Dendritic cell treated with granulocyte-macrophage colony-stimulating factor and Interleukin-4, amounts not matched to agents 40 ng/mL and 50 ng/mL, for 4 days (primary cell): ENCODE measurements around the gene LRRC8A.
"Not testable (repeated sequence)": the region's sequence is repeated elsewhere in the genome, so short reads cannot be mapped to it uniquely, and the experiment has no call there.

Experiments used
- H3K27ac Mint-ChIP-seq: one replicate; pipeline ENCODE4 v1.8.0; 2022; ENCODE audit warnings: mild to moderate bottlenecking, mixed read lengths
- H3K27me3 Mint-ChIP-seq: one replicate; pipeline ENCODE4 v1.8.0; 2022; ENCODE audit warnings: mild to moderate bottlenecking, mixed read lengths
- H3K36me3 Mint-ChIP-seq: one replicate; pipeline ENCODE4 v1.8.0; 2022; ENCODE audit warnings: low read depth, mixed read lengths
- H3K4me1 Mint-ChIP-seq: one replicate; pipeline ENCODE4 v1.8.0; 2022; ENCODE audit warnings: low read depth, mixed read lengths
- H3K4me3 Mint-ChIP-seq: one replicate; pipeline ENCODE4 v1.8.0; 2022; ENCODE audit warnings: mild to moderate bottlenecking, moderate library complexity, mixed read lengths
- H3K9me3 Mint-ChIP-seq: one replicate; pipeline ENCODE4 v1.8.0; 2022; ENCODE audit warnings: mixed read lengths
- intact Hi-C: fragments of 100-400 bp; cut with micrococcal nuclease; formaldehyde crosslinking; loops from one replicate; pipeline ENCODE4 v1.15.0; 2022

Gene LRRC8A

GRCh38 chr9:128851779-128852600 lies 29.9 kb upstream of the LRRC8A start:
- intact Hi-C loops, H3K27ac Mint-ChIP-seq, H3K27me3 Mint-ChIP-seq, H3K4me1 Mint-ChIP-seq, H3K4me3 Mint-ChIP-seq, H3K36me3 Mint-ChIP-seq: not testable (repeated sequence)
- H3K9me3 Mint-ChIP-seq, result peaks cover 17% of the 10 kb centered on the region

DNA sequence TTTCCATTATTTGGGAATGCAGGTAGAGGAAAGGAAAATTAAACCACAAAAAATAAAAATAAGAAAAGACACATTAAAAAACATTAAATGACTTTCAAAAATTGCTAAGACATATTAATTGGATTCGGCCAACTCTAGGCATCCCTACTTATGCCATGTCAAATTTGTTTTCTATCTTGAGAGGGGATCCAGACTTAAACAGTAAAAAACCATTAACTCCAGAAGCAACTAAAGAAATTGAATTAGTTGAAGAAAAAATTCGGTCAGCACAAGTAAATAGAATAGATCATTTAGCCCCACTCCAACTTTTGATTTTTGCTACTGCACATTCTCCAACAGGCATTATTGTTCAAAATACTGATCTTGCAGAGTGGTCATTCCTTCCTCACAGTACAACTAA lies 29.3 kb upstream of the LRRC8A start:
- H3K4me3 Mint-ChIP-seq, H3K36me3 Mint-ChIP-seq, H3K4me1 Mint-ChIP-seq, H3K27ac Mint-ChIP-seq, H3K27me3 Mint-ChIP-seq, intact Hi-C loops: not testable (repeated sequence)
- H3K9me3 Mint-ChIP-seq, result peaks cover 17% of the 10 kb centered on the region

GRCh38 chr9:128854454-128854853 lies 27.5 kb upstream of the LRRC8A start:
- intact Hi-C loops, H3K27ac Mint-ChIP-seq, H3K36me3 Mint-ChIP-seq, H3K27me3 Mint-ChIP-seq, H3K4me3 Mint-ChIP-seq, H3K4me1 Mint-ChIP-seq: not testable (repeated sequence)
- peaks cover 17% of the 10 kb centered on the region for H3K9me3 Mint-ChIP-seq

DNA sequence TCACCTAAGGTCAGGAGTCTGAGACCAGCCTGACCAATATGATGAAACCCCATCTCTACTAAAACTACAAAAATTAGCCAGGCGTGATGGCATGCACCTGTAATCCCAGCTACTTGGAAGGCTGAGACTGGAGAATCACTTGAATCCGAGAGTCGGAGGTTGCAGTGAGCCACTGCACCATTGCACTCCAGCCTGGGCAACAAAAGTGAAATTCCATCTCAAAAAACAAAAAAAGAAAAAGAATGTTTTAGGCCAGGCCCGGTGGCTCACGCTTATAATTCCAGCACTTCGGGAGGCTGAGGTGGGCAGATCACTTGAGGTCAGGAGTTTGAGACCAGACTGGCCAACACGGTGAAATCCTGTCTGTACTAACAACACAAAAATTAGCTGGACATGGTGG lies 23.5 kb upstream of the LRRC8A start:
- intact Hi-C loops, H3K36me3 Mint-ChIP-seq, H3K27ac Mint-ChIP-seq, H3K4me3 Mint-ChIP-seq, H3K9me3 Mint-ChIP-seq, H3K27me3 Mint-ChIP-seq: not testable (repeated sequence)
- peaks cover 19% of the 10 kb centered on the region for H3K4me1 Mint-ChIP-seq

DNA sequence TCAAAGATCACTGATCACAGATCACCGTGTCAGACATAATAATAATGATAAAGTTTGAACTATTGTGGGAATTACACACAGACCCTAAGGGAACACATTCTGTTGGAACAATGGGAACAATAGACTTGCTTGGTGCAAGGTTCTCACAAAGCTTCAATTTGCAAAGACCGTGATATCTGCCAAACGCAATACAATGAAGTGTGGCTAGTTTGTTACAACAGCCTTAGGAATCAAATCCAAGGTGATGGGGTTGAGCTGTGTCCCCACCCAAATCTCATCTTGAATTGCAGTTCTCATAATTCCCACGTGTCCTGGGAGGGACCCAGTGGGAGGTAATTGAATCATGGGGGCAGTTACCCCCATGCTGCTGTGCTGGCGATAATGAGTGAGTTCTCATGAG lies 21.0 kb upstream of the LRRC8A start:
- H3K4me3 Mint-ChIP-seq, result no peak overlapping the region
- no peaks in the 10 kb centered on the region for H3K27me3 Mint-ChIP-seq
- H3K9me3 Mint-ChIP-seq, result no peaks in the 10 kb centered on the region
- peaks cover 24% of the 10 kb centered on the region for H3K4me1 Mint-ChIP-seq
- H3K27ac Mint-ChIP-seq, result peak overlapping the region; percentile 72
- intact Hi-C loops, result no loop called here
- H3K36me3 Mint-ChIP-seq, result no peaks in the 10 kb centered on the region

- intact Hi-C loops, result no loop called here
- no peaks in the 10 kb centered on the region for H3K36me3 Mint-ChIP-seq
- H3K4me3 Mint-ChIP-seq, result no peak overlapping the region
- H3K27me3 Mint-ChIP-seq, result no peaks in the 10 kb centered on the region
- peaks cover 24% of the 10 kb centered on the region for H3K4me1 Mint-ChIP-seq
- H3K9me3 Mint-ChIP-seq, result no peaks in the 10 kb centered on the region
- peak overlapping the region; percentile 72 for H3K27ac Mint-ChIP-seq
Observed at GRCh38 chr9:128861501-128861900, 20.4 kb upstream of the LRRC8A start.

DNA sequence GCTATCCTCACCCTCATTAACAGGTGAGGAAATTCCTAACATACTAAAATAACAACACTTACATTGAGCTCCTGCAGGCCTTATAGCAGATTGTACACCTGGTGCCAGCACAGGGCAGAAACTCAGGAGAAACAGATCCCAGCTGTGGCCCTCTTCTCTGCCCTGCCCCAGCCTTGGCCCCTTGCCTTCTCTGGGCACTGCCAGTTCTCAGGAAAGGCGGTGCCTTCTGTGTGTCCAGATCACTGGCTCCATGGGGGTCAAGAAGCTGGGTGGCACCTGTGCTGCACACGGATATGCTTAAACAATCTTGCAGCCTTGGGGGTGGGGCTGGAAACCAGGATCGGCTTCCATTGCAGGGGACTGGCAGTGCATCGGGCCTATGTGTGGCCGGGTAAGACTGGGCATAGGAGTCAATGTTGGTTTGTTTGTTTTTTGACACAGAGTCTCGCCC lies 19.5 kb upstream of the LRRC8A start:
- H3K4me1 Mint-ChIP-seq, result peaks cover 24% of the 10 kb centered on the region
- H3K27me3 Mint-ChIP-seq, result no peaks in the 10 kb centered on the region
- intact Hi-C loops, result no loop called here
- H3K9me3 Mint-ChIP-seq, result no peaks in the 10 kb centered on the region
- H3K4me3 Mint-ChIP-seq, result no peak overlapping the region
- H3K27ac Mint-ChIP-seq, result peak overlapping the region; percentile 72
- no peaks in the 10 kb centered on the region for H3K36me3 Mint-ChIP-seq

GRCh38 chr9:128863647-128864046 lies 18.3 kb upstream of the LRRC8A start:
- H3K27me3 Mint-ChIP-seq, result no peaks in the 10 kb centered on the region
- intact Hi-C loops, result loop anchor here (1.0 kb wide), 1 partner anchor 65 kb away; no protein-coding TSS in a partner anchor
- H3K27ac Mint-ChIP-seq, result no peak overlapping the region
- H3K4me1 Mint-ChIP-seq, result peaks cover 24% of the 10 kb centered on the region
- no peaks in the 10 kb centered on the region for H3K9me3 Mint-ChIP-seq
- no peaks in the 10 kb centered on the region for H3K36me3 Mint-ChIP-seq
- no peak overlapping the region for H3K4me3 Mint-ChIP-seq

DNA sequence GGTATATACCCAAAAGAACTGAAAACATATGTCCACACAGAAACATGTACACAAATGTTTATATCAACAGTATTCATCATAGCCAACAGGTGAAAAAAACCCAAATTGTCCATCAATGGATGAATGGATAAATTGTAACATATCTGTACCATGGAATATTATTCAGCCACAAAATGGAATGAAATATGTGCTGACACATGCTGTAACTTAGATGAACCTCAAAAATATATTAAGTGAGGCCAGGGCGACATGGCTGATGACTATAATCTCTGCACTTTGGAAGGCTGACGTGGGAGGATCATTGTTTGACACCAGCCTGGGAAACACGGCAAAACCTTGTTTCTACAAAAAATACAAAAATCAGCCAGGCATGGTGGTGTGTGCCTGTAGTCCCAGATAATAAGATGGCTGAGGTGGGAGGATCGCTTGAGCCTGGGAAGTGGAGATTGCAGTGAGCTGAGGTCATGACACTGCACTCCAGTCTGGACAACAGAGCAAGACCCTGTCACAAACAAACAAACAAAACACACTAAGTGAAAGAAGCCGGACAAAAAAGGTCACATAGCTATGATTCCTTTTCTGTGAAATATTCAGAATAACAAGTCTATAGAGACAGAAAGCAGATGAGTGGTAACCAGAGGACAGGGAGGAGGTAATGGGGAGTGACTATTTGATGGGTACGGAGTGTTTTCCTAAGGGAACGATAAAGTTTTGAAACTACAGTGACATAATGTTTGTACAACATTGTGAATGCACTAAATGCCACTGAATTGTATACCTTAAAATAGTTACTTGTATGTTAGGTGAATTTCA lies 11.6 kb upstream of the LRRC8A start:
- H3K27me3 Mint-ChIP-seq, result no peaks in the 10 kb centered on the region
- intact Hi-C loops, result no loop called here
- H3K36me3 Mint-ChIP-seq, result peaks cover 6% of the 10 kb centered on the region
- peaks cover 11% of the 10 kb centered on the region for H3K4me1 Mint-ChIP-seq
- H3K9me3 Mint-ChIP-seq, result no peaks in the 10 kb centered on the region
- no peak overlapping the region for H3K27ac Mint-ChIP-seq
- H3K4me3 Mint-ChIP-seq, result no peak overlapping the region

GRCh38 chr9:128870941-128871265 lies 11.0 kb upstream of the LRRC8A start:
- H3K9me3 Mint-ChIP-seq, H3K27me3 Mint-ChIP-seq, H3K4me3 Mint-ChIP-seq, H3K36me3 Mint-ChIP-seq, intact Hi-C loops, H3K27ac Mint-ChIP-seq: not testable (repeated sequence)
- peaks cover 11% of the 10 kb centered on the region for H3K4me1 Mint-ChIP-seq

DNA sequence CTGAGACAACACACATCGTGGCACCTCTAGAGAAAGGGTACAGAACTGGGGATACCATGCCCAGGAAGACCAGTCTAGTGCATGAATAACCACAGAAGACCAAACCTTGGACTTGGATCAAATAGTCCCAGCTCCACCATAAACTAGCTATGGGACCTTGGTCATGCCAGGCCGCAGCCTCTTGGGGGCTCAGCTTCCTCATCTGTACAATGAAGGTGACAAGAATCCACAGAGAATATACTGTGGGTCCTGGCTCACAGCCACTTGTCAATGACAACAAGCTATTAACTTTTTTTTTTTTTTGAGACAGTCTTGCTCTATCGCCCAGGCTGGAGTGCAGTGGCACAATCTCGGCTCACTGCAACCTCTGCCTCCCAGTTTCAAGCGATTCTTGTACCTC lies 4.1 kb upstream of the LRRC8A start:
- Mint-ChIP-seq H3K36me3 (peaks cover 15% of the 10 kb centered on the region), H3K27ac (no peak overlapping the region), H3K4me3 (no peak overlapping the region), H3K4me1 (peaks cover 44% of the 10 kb centered on the region), H3K27me3 (no peaks in the 10 kb centered on the region), H3K9me3 (no peaks in the 10 kb centered on the region)
- intact Hi-C loops, result no loop called here

GRCh38 chr9:128882677-128883603 lies 1.0 kb downstream of the LRRC8A start:
- H3K9me3 Mint-ChIP-seq, result no peaks in the 10 kb centered on the region
- peaks cover 64% of the 10 kb centered on the region for H3K4me1 Mint-ChIP-seq
- H3K36me3 Mint-ChIP-seq, result peaks cover 41% of the 10 kb centered on the region
- H3K27ac Mint-ChIP-seq, result peak overlapping the region; percentile 96
- no peaks in the 10 kb centered on the region for H3K27me3 Mint-ChIP-seq
- peak overlapping the region; percentile 99 for H3K4me3 Mint-ChIP-seq
- intact Hi-C loops, result loop anchor here (10.0 kb wide), 1 partner anchor 62 kb away; the partner anchor contains the start of genes DOLK and NUP188

DNA sequence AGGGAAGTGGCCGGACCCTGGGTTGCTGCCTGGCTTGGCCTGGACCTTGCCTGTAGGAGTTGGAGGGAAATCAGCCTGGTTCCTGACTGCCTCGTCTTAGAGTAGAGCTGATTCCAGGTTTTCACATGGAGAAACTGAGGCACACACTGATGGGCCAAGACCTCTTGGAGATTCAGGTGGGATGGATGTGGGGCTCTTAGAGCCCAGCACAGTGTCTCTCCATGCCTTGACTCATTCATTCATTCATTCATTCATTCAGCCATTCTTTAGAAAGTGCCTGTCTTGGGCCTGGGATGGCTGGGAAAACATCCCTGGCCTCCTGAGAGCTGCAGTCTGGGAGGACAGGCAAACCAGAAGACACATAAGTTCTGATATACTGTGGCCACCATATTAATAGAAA lies 2.2 kb downstream of the LRRC8A start:
- intact Hi-C loops, result loop anchor here (10.0 kb wide), 1 partner anchor 61 kb away; the partner anchor contains the start of genes DOLK and NUP188
- Mint-ChIP-seq H3K27ac (peak overlapping the region; percentile 18), H3K9me3 (no peaks in the 10 kb centered on the region), H3K4me1 (peaks cover 68% of the 10 kb centered on the region), H3K36me3 (peaks cover 53% of the 10 kb centered on the region), H3K27me3 (no peaks in the 10 kb centered on the region), H3K4me3 (no peak overlapping the region)
